MG63 (cell line): ENCODE measurements around the gene RP2. TPM values are rescaled to one million over a fixed set of nuclear protein-coding genes. Genes with fewer than 3 reads are reported as not detected.

Experiments
- DNase-seq: peaks from one replicate; pipeline ENCODE4 v3.0.0-alpha.2; 2020
- H3K27me3 ChIP-seq: fragments of 250-450 bp; sonication (Bioruptor Pico); 2 replicates; pipeline ENCODE4 v1.5.1; 2020; ENCODE audit warnings: mild to moderate bottlenecking, moderate library complexity
- H3K36me3 ChIP-seq: fragments of 250-450 bp; sonication (Bioruptor Pico); 2 replicates; pipeline ENCODE4 v1.5.1; 2020; ENCODE audit warnings: mild to moderate bottlenecking, moderate library complexity
- H3K4me3 ChIP-seq: fragments of 250-450 bp; sonication (Bioruptor Pico); 2 replicates; pipeline ENCODE4 v1.5.1; 2020; ENCODE audit warnings: mild to moderate bottlenecking, moderate library complexity
- H3K9me3 ChIP-seq: fragments of 250-450 bp; sonication (Bioruptor Pico); 2 replicates; pipeline ENCODE4 v1.5.1; 2020; ENCODE audit warnings: mild to moderate bottlenecking, moderate library complexity
- total RNA-seq: library from RNA; depleted of rRNA; stranded (reverse); fragments of >200 nt; shearing (Covaris generic); gene quantifications from 2 replicates; pipeline ENCODE4 v1.2.3, GENCODE V29; 2014; ENCODE audit warnings: low replicate concordance; rRNA removed

RP2 gene
- total RNA-seq, result 6.3 and 11.5 TPM in 2 replicates

DNA sequence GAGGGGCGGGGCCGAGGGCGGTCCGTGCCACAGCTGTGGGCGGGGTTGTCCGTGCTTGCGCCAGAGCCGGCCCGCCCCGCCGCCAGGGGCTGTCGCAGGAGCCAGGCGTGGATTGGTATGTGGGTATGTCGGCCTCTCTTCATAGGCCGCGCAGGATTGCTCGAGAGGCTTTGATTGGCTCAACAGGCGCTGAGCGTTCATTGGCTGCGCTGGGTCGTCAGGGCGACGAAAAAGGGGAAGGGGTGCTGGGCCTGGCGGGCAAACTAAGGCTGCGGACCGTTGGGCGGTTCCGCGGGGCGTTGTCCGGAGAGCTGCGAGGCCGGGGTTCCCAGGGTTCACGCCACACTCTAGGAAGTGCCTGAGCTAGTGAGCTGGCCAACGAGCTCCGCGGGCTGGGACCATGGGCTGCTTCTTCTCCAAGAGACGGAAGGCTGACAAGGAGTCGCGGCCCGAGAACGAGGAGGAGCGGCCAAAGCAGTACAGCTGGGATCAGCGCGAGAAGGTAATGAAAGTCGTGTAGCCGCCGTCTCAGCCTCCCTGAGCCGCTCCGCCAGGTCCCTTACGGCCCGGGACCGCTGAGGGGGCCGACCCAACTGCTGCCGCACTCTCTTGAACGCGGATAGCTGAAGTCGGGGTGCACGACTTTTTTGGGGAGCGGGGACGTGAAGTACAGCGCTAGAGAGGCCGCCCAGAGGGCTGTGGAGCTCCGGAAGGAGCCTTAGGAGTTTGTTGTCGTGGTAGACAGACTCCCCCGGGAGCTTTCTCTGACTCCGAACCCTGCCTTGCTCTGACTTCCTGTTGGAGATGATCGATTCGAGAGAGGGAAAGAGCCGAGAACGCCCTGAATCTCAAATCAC, at the start of gene RP2:
Gene RP2 (plus strand): TSS at position 343 of the 857 bp plus-strand sequence. CDS start 58 bp downstream, at position 401.
- peak; percentile 94 for DNase-seq
- H3K27me3 ChIP-seq, result no peaks in the 10 kb centered on the region

DNA sequence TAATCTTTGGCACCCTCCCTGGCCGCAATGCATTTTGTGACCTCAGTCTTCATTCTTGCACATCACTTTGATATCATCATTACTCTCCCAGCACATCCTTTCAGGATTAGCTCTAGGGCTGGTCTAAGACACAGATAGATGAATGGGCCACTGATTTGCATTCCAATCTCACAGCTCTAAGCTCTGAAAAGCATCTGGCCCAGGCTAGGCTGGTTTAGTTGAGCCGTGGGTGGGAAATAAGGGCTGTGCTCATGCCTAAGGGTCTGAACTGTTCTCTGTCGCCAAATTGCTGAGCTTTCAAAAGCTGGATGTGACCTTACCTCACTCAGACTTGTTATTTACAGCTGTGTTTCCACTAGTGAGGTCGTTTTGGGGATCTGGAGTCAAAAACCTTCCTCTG, 47.9 kb upstream of the RP2 start:
- no peak for DNase-seq
- Histone ChIP-seq H3K4me3 (no peak overlapping the region), H3K27me3 (no peaks in the 10 kb centered on the region), H3K36me3 (no peaks in the 10 kb centered on the region), H3K9me3 (no peaks in the 10 kb centered on the region)

More for the DNA sequence above, at the start of gene RP2:
- Histone ChIP-seq H3K9me3 (no peaks in the 10 kb centered on the region), H3K4me3 (peak within 1 kb of the TSS; percentile 80), H3K36me3 (no peaks in the 10 kb centered on the region)

DNA sequence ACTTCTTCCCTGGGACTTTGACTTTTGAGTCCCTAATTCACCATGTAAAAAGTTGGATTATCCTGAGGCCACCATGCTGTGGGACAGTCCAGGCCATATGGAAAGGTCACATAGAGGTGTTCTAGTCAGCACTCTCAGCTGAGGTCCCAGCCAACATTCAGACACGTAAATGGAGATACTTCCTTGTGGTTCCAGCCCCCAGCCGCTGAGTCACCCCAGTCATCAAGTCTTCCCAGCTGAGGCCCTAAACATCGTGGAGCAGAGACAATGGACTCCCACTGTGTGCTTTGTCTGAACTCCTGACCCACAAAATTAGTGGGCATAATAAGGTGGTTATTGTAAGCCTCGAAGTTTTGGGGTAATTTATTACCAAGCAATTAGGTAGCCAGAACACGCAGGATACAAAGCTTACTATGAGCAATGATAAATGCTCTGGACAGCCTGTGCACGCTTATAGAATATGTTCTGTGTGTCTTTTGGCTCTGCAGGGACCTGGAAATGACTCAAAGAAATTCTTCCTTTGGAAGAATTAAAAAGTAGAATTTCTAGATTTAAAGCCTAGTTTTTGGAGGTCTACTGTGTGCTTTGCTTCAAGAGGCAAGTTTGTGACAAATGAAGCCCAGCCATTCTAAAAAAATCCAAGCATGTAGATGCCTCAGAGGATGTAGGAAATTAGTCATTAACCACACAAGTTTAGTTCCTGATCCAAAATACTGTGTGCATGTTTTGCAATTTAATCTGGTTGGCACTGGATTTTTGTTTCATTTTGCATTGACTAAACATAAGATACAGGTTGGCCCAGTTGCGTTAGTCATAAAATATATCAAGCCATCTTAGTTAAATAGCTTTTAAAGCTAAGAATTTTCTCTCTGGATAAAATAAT, 44.7 kb upstream of the RP2 start:
- no peak overlapping the region for H3K4me3 ChIP-seq
- DNase-seq, result peak; percentile 87
- no peaks in the 10 kb centered on the region for H3K9me3 ChIP-seq
- no peaks in the 10 kb centered on the region for H3K36me3 ChIP-seq
- no peaks in the 10 kb centered on the region for H3K27me3 ChIP-seq

DNA sequence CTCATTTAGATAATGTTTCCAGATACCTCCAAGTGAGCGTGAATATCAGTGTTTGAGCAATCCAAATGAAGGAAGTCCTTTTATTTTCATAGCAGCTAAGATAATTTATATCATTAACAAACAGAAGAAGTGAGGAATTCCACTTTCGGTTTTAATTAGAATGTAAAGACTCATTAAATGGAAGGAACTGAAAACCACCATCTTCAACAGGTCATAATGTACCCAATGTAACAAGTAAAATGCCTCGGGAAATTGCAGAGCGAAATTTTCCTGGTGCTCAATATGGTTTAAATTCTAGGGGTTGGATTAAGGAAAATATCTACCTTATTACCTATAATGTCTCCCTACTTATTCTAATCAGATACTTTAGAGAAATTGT, 44.0 kb upstream of the RP2 start:
- no peak for DNase-seq
- H3K36me3 ChIP-seq, result no peaks in the 10 kb centered on the region
- no peaks in the 10 kb centered on the region for H3K9me3 ChIP-seq
- H3K27me3 ChIP-seq, result no peaks in the 10 kb centered on the region
- no peak overlapping the region for H3K4me3 ChIP-seq

- no peak for DNase-seq
- Histone ChIP-seq H3K4me3 (no peak overlapping the region), H3K27me3 (no peaks in the 10 kb centered on the region), H3K9me3 (no peaks in the 10 kb centered on the region), H3K36me3 (no peaks in the 10 kb centered on the region)
Measured at GRCh38 chrX:46793386-46794143, 43.3 kb upstream of the RP2 start.

GRCh38 chrX:46796574-46797191, 40.2 kb upstream of the RP2 start:
- peak; percentile 50 for DNase-seq
- Histone ChIP-seq H3K9me3 (no peaks in the 10 kb centered on the region), H3K36me3 (no peaks in the 10 kb centered on the region), H3K27me3 (no peaks in the 10 kb centered on the region), H3K4me3 (no peak overlapping the region)

DNA sequence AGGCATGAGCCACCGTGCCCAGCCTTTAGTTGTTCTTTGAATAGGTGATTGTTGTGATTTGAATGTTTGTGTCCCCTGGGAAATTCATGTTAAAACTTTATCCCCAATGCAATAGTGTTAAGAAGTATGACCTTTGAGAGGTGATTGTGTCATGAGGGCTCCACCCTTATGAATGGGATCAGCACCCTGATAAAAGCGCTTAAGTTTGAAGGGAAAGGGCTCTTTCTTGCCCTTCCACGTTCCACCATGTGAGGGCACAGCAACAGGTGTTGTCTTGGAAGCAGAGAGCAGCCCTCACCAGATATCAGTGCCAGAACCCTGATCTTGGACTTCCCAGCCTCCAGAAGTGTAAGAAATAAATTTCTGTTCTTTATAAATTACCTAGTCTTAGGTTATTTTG, 33.7 kb upstream of the RP2 start:
- Histone ChIP-seq H3K36me3 (no peaks in the 10 kb centered on the region), H3K9me3 (no peaks in the 10 kb centered on the region), H3K27me3 (no peaks in the 10 kb centered on the region), H3K4me3 (no peak overlapping the region)
- no peak for DNase-seq

DNA sequence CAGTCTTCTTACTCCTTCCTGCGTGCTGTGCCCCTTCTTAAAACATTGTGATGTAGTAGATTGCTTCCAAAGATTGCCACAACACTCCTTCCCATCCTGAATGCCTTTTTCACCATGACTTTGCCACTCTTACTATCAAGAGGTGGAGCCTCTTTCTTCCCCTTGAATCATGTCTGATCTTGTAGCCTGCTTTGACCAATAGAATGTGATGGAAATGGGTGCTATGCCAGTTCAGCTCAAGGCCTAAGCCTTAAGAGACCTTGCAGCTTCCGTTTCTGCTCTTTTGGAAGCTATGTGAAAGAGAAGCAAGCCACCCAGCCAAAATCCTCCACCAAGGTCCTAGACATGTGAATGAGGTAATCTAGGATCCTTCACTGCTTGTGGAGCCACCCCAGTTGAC, 31.6 kb upstream of the RP2 start:
- H3K27me3 ChIP-seq, result no peaks in the 10 kb centered on the region
- H3K4me3 ChIP-seq, result no peak overlapping the region
- no peaks in the 10 kb centered on the region for H3K9me3 ChIP-seq
- H3K36me3 ChIP-seq, result no peaks in the 10 kb centered on the region
- no peak for DNase-seq

DNA sequence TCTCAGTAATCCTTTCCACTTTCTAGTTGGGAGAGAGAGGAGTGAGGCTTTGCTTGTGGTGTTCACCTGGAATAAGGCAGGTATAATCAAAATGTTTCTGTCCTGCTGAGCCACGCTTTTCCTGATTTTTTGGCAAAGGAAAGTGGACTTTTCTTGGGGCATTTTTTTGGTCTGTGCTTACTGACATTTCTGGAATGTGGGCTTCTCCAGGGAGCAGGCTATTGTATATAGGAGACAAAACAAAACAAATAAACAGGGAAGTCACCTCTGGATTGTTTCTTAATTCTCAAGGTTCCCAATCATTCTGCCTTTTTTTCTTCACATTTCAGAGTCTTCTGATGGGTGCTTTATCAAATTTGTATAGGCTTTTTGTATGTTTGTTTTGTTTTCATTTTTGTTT, 25.7 kb upstream of the RP2 start:
- peak; percentile 8 for DNase-seq
- H3K36me3 ChIP-seq, result no peaks in the 10 kb centered on the region
- no peaks in the 10 kb centered on the region for H3K27me3 ChIP-seq
- H3K9me3 ChIP-seq, result no peaks in the 10 kb centered on the region
- H3K4me3 ChIP-seq, result no peak overlapping the region

- no peak for DNase-seq
Measured at GRCh38 chrX:46812445-46812844, 24.4 kb upstream of the RP2 start.

GRCh38 chrX:46814966-46815365, 21.9 kb upstream of the RP2 start:
- Histone ChIP-seq H3K9me3 (no peaks in the 10 kb centered on the region), H3K4me3 (no peak overlapping the region), H3K36me3 (no peaks in the 10 kb centered on the region), H3K27me3 (no peaks in the 10 kb centered on the region)
- DNase-seq, result peak; percentile 19

More at GRCh38 chrX:46812445-46812844, 24.4 kb upstream of the RP2 start:
- H3K36me3 ChIP-seq, result no peaks in the 10 kb centered on the region
- no peaks in the 10 kb centered on the region for H3K9me3 ChIP-seq
- no peak overlapping the region for H3K4me3 ChIP-seq
- H3K27me3 ChIP-seq, result no peaks in the 10 kb centered on the region

GRCh38 chrX:46819136-46819535, 17.7 kb upstream of the RP2 start:
- Histone ChIP-seq H3K4me3 (no peak overlapping the region), H3K9me3 (no peaks in the 10 kb centered on the region), H3K36me3 (no peaks in the 10 kb centered on the region), H3K27me3 (no peaks in the 10 kb centered on the region)
- no peak for DNase-seq

GRCh38 chrX:46820391-46821100, 16.3 kb upstream of the RP2 start:
- DNase-seq, result no peak

DNA sequence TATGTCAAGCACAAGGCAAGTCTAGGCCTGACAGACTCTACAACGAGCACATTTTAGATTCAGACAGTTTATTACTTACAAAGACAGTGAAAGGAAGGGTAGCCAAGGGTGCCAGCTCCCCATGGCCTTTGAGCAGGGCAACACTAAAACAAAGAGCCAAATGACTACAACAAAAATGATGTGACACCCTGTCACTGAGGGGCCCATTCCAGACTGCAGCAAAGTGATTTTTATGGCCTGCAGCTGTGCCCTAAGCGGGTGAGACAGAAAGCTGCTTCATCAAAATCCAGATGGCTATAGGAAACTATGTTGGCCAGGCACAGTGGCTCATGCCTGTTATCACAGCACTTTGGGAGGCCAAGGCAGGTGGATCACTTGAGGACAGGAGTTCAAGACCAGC, 13.4 kb upstream of the RP2 start:
- DNase-seq, result no peak
- no peak overlapping the region for H3K4me3 ChIP-seq
- H3K36me3 ChIP-seq, result no peaks in the 10 kb centered on the region
- H3K27me3 ChIP-seq, result no peaks in the 10 kb centered on the region
- no peaks in the 10 kb centered on the region for H3K9me3 ChIP-seq

More at GRCh38 chrX:46820391-46821100, 16.3 kb upstream of the RP2 start:
- Histone ChIP-seq H3K4me3 (no peak overlapping the region), H3K27me3 (no peaks in the 10 kb centered on the region), H3K9me3 (no peaks in the 10 kb centered on the region), H3K36me3 (no peaks in the 10 kb centered on the region)

DNA sequence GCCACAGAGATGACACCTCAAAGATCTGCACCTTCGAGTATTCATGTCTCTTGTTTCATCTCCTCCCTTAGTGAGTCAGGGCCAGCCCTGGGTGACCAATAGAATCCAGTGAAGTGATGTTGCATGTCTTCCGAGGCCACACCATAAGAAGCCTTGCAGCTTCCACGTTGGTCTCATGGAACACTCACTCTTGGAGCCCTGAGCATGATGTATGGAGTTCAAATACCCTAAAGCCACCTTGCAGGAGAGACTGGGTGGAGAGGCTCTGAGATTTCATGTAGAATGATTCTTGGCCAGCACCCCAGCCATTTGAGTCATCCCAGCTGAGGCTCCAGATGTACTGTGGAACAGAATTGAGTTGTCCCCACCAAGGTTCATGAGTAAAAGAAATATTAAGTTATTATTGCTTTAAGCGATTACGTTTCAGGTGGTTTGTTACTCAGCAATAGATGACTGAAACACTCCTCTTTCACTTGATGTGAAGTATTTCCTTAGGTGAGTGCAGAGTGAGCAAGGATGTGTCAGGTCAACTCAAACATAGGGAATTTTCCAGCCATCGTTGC, 5.0 kb upstream of the RP2 start:
- Histone ChIP-seq H3K36me3 (no peaks in the 10 kb centered on the region), H3K27me3 (no peaks in the 10 kb centered on the region), H3K9me3 (no peaks in the 10 kb centered on the region), H3K4me3 (no peak overlapping the region)
- DNase-seq, result peak; percentile 43
